GM10847 (cell line): ENCODE results near the gene EFCAB11.

Experiments
- POLR2A ChIP-seq: IDR thresholded peaks from 2 replicates; pipeline ENCODE4 v1.6.1; 2011; ENCODE audit not compliant: insufficient read length; ENCODE audit errors: extremely low read depth

EFCAB11 gene

DNA sequence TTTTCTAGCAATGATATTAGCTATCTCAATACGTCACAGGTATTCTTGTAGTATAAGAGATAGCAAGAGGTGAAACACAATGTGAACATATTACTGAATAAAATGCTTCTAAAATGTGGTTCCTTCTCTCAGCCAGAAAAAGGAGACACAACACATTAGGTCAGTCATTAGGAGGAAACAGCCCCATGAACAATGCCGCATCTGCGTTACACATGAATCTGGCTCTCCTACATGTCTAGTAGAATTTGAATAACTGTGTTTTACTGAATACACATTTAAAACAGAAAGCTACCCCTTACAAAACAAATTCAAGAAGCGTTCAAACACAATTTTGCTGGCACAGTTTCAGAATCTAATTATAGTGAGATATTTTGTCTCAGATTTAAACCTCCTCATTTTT, 51.6 kb downstream of the EFCAB11 start:
- no peak for TF ChIP-seq POLR2A

DNA sequence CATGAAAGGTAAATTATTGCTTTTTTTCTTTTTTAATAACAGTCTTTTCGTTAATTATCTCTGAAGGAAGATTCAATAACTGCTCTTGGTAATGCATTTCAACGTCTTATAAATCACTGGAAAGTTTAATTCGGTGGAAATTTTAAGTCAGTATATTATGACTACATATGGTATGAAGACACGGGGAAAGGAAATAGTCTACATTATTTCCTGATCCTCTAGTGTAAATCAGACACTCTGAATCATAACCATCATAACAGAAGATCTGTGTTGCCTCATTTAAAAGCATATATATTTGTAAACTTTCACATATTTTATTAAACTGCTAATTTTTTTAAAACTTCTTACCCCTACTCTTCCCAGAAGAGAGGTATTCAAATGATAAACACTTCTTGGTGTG, 53.7 kb downstream of the EFCAB11 start:
- no peak for TF ChIP-seq POLR2A

DNA sequence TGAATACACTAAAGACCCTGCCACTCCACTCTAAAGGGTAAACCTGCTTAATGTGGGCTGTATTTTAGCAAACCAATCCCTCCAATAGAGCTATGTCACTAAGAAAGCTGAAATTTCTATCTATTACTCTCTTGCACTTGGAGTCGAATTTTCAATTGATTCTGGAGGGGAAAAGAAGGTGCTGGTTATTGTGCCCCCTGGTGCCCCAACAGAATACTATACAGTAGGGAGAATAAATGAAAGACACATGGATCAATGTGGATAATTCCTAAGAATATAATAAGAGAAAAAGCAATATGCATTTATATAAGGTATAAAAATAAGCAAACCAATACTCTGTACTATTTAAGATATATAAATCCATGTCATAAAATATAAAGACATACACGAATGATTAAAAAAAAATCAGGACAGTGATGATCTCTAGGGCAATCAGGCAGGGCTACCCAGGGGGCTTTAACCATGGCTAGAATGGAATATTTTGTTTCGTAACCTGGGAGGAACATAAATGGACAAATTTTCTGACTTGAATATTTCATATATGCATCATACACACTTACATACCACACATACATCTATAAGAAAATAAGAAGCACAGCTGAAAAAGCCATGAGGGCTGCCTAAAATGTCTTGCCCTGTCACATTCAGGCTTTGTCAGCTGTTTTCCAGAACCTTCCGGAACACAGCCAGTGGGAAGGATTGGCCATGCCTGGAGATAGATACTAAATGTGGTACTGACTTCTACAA, 54.4 kb downstream of the EFCAB11 start:
- TF ChIP-seq POLR2A = no peak

DNA sequence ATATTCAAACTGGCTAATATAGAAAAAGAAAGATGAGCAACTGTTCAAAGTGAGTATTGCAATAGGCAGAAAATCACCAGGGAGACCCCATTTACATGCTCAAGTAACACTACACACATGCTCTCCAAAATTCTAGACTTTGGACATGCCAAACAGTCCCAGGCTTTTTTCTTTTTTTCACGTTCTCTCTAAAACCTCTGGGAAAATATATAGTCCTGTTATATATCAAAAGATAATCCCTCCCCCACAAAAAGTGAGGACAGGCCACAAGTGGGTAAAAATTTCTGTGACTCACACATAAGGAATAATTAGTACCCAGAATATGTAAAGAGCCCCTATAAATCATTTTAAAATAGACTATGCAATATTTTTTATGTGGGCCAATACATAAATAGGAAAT, 55.2 kb downstream of the EFCAB11 start:
- TF ChIP-seq POLR2A = no peak

DNA sequence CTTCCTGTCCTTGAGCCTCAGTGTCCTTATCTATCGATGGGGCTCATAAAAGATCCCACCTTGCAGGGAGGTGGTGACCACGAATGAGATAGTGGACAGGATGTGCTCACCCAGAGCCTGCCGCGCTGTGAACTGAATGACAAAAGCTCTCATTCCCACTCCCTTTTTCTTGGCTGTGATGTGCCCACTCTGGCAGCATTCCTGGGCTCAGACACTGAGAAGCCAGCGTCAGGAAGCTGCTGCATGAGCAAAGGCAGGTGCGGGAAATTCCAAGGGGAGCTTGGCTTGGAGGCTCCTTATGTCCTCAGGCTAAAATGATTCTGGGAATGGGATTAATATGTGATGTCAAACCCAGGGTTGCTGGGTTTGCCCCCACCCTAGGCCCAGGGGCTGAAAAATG, 61.6 kb downstream of the EFCAB11 start:
- TF ChIP-seq POLR2A = no peak

DNA sequence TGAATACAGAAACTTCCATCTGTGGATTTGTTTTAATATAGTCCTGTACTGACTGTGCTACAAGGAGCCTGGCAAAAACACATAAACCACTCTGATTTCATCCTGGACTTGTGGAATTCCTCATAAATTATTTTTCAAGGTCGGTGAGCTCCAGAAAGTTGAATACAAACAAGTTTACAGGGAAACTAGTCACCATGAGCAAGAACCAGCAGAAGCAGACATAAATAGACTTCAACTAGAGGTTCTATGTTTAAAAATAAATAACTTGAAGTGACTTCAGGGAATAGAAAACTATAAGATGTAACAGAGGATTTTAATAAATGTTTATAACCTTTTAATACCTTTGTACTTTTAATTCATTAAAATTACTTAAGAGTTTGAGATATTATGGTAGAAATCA, 63.5 kb downstream of the EFCAB11 start:
- no peak for TF ChIP-seq POLR2A

DNA sequence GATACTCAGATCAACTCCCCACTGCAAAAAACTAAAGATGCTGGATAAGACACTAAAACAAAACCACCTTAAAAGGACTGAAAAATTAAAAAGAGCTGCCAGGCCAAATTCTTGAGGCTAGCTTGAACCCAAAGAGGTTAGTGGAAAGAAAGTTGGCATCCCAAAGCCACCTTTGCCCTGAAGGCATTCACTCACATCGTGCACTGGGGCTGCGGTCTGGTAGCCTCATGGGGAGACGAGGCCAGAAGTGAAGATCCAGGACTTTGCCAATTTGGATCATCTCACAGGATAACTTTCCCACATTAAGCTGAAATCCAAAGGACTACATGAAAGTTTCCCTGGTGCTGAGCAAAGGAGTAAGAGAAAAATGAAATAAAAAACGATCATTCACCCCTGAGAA, 63.9 kb downstream of the EFCAB11 start:
- no peak for TF ChIP-seq POLR2A

DNA sequence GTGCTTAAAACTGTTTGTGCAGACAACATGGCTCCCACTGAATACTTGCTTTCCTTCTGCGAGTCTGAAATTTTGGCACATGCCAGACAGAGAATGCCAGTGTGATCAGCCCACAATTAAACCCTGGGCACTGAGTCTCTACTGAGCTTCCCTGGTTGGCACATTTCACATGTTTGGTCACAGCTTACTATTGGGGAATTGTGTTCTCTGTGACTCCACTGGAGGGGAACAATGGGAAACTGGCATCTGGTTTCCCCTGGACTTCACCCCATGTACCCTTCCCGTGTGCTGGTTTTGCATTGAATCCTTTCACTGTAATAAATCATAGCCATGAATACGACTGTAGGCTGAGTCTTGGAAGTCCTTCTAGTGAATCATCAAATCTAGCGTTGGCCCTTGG, 64.9 kb downstream of the EFCAB11 start:
- no peak for TF ChIP-seq POLR2A

DNA sequence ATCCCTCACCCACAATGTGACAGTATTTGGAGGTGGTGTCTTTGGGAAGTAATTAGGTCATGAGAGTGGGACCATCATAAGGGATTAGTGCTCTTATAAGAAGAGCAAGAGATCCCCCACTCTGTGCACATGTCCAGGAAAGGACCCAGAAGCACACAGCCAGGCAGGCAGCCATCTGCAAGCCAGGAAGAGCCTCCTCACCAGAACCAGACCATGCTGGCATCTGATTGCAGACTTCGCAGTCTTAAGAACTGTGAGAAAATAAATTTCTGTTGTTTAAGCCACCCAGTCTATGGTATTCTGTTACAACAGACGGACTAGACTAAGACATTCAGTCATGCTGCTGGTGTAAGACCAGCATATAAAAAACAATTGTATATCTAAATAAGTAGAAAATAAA, 69.8 kb downstream of the EFCAB11 start:
- no peak for TF ChIP-seq POLR2A

DNA sequence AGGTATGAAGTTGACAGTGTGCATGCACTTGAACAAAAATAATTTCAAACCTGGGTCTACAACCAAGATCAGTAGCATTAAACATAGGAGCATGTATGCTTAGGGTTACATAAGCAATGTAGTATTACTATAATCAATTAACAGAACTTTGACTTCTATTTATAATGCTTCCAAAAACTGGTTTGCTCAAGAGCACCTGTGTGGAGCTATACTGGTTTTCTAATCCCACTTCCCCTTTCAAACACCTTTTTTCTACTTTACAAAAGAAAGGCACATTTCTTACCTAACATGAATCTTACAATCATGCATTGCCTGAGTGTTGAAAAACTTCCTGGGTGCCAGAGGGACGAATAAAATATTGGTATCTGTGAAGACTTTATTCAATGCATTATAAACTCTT, 72.7 kb downstream of the EFCAB11 start:
- TF ChIP-seq POLR2A = no peak

DNA sequence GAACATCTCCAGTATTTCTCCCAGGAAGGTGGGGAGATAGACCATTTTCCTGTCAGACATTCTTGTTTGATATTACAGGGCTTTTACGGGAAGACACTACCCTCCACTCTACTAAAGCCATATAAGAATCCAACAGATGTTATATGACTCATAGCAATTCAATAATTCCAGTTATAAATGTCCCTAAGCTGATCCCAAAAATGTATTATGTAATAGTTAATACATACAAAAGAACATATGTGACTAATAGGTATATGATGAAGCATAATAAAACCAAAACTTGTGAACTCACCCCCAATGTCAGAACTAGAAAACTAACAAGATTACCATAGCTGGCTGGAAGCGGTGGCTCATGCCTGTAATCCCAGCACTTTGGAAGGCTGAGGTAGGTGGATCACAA, 84.2 kb downstream of the EFCAB11 start:
- no peak for TF ChIP-seq POLR2A

DNA sequence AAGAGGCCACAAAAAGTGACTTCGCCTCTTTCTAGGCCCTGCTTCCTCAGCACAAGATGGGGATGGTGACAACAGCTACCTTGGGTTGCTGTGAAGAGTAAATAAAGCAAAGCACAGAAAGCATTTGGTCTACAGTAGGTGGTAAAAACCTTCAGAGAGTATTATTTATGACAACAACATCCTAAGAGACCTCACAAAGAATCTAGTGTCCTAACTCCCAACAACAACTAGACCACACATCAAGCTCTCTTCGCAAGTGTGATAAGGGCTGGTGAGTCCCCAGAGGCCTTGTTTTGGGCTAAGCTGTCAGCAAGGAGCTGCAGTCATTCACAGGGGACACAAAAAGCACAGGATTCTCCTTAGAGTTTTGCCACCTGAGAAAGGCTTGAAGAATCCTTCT, 84.9 kb downstream of the EFCAB11 start:
- TF ChIP-seq POLR2A = no peak

DNA sequence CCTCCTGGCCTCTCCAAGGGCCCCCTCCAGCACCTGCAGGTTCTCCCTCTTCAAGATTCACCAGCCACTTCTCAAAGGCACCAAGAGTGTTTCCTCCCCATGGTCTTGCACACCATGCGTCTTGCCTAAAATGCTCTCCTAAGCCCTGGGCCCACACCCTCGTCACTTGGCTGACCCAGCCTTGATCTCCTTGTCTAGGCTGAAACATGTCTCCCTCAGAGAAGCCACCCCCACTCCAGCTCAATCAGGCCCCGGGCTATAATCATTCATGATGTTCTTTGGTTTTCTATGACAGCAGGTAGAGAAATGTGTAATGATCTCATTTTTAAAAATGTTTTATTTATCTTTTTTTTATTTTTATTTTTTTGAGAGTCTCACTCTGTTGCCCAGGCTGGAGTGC, 88.1 kb downstream of the EFCAB11 start:
- no peak for TF ChIP-seq POLR2A

DNA sequence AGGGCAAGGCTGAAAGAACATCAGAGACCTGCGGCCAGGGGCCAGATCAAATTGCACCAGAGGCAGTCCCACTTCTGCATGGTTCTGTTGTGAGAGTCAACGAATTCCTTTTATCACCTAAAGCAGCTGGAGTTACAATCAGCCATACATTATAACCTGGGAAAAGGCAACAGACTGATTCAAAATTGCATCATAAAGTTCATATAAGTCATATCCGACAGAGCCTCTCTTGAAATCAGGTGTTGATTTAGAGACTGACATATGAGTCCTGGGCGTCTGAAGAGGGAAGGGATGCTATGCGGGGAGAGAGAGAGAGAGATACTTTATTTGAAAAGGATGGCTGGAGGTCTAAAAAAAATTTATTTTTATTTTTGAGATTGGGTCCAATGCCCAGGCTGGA, 89.4 kb downstream of the EFCAB11 start:
- no peak for TF ChIP-seq POLR2A

DNA sequence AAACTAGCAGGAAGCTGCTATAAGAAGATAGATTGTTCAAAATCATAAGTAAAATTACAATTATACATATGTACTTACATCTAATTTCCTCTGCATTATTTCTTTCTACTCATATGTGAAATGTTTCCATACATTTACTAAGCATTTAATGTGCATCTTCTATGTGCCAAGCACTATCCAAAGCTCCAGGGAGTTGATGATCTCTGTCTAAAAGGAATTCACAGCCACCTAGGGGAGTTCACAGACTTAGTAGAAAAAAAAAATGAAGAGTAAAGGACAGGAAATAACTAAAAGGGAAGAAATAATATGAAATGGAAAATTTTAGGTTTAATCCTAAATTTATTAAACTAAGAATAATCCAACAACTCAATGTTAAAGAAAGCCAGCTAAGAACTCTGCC, 91.7 kb downstream of the EFCAB11 start:
- TF ChIP-seq POLR2A = no peak

DNA sequence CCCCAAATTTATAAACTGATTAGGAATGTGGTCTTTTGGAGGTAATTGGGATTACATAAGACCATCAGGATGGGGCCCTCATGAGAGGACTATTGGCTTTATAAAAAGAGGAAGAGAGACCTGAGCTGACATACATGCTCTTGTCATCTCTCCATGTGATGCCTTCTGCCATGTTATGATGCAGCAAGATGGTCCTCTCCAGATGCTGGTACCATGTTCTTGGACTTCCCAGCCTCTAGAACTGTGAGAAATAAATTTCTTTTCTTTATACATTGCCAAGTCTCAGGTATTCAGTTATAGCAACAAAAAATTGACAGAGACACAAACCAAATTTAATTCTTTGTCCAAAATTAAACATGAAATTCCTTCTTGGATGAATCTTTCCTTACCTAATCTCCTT, 92.9 kb downstream of the EFCAB11 start:
- no peak for TF ChIP-seq POLR2A

DNA sequence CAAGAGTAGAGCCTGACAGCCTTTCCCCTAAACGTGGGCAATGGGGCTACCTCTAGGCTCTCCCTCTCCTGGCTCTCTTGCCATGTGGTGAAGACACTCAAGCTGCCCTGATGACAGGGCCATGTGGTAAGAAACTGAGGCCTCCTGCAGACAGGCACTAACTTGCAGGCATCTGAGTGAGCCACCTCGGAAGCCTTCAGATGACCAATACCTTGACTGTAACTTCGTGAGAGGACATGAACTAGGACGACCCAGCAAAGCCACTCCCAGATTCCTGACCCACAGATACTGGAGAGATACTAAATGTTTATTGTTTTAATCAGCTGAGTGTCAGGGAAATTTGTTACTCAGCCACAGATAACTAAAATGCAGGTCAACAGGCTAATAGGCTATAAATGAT, 96.4 kb downstream of the EFCAB11 start:
- no peak for TF ChIP-seq POLR2A
